OCI-LY3 (cell line): Measurements from ENCODE around the gene FIBCD1.

Source experiments
- EZH2phosphoT487 ChIP-seq: fragments of 200-600 bp; shearing (Covaris generic); IDR thresholded peaks from 2 replicates; pipeline ENCODE4 v1.6.1; 2018; ENCODE audit warnings: antibody characterized with exemption, mixed run types, low read depth
- TF ChIP-seq, protein P1 (sequence below): fragments of 200-600, 300-600 bp; sonication (generic); IDR thresholded peaks from 2 replicates; pipeline ENCODE4 v1.5.1; 2014; ENCODE audit warnings: antibody characterized with exemption, low read length, low read depth

DNA sequence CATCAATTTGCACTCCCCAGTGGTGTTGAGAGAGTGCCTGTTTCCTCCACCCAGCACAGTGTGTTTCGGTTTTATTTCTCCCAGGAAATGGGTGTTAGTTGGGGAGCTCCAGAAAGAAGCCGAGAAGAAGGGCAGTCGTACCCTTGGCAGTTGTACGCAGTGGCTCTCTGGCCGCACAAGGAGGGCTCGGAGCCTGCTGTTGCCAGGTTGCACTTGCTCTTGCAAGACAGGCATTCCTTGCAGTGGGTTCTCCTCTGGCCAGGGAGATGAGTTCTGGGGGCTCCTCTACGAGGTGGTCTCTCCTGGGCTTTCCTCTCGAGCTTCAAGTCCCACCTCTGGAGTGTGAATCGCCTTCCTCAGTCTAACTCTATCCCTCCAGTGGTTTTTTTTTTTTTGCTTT is 71.5 kb downstream of the FIBCD1 start:
- TF ChIP-seq, protein P1, sequence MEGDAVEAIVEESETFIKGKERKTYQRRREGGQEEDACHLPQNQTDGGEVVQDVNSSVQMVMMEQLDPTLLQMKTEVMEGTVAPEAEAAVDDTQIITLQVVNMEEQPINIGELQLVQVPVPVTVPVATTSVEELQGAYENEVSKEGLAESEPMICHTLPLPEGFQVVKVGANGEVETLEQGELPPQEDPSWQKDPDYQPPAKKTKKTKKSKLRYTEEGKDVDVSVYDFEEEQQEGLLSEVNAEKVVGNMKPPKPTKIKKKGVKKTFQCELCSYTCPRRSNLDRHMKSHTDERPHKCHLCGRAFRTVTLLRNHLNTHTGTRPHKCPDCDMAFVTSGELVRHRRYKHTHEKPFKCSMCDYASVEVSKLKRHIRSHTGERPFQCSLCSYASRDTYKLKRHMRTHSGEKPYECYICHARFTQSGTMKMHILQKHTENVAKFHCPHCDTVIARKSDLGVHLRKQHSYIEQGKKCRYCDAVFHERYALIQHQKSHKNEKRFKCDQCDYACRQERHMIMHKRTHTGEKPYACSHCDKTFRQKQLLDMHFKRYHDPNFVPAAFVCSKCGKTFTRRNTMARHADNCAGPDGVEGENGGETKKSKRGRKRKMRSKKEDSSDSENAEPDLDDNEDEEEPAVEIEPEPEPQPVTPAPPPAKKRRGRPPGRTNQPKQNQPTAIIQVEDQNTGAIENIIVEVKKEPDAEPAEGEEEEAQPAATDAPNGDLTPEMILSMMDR = no peak
- no peak for TF ChIP-seq EZH2phosphoT487
